ENCODE results near the gene SERPINE1.

DNA sequence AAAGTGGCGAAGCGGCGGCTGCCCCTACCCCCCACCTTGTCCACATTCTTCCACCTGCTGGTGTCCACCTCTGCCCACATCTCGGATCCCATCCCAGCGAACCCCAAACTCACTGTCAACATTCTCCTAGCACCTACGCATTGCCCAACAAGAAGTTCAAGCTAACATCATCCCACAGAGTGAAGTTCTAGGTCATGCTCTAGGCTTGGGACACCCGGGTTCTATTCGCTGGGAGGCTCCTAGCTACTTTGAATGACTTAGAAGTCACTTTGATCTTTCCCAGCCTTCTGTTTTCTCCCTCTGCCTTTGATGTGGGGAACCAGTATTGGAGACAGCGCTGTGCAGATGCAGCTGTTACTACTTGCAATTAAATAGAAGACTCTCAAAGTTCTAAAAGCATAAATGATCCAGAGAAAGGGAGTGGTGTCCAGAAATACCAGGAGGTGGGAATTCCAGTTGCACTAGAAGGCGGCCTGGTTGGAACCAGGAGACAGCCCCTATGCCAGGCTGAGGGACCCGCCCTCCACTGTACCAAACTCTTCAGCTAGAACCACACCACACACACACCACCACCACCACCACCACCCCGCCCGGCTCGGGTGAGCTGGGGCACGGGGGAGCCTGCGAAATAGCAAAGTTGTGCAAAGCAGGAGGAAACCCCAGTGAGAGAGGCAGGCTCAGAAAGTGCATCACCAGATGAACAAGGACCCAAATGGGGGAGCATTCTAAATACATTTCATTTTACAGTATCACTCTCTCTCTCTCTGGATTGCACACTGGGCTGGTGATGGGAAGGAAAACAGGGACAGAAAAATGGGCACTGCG is 43.9 kb downstream of the SERPINE1 start:
- TF ChIP-seq TAF1 (IDR thresholded peaks at IDR 0.05; ENCODE audit: low read depth, low read length) (no peak), RXRA (IDR thresholded peaks at IDR 0.05; ENCODE audit: insufficient read depth, low read depth, low read length) (no peak), POLR2A (IDR thresholded peaks at IDR 0.05; ENCODE audit: control extremely low read depth in 1 of 2, low read depth in 2 of 2, low read length in 2 of 2) (no peak), BRCA1 (IDR thresholded peaks at IDR 0.05; ENCODE audit: low read depth, low read length) (no peak), ZNF274 (IDR thresholded peaks at IDR 0.05; ENCODE audit: borderline replicate concordance, extremely low read depth, low read length) (no peak), CHD1 (IDR thresholded peaks at IDR 0.05; ENCODE audit: low read depth, low read length) (no peak), FOSL1 (IDR thresholded peaks at IDR 0.05; ENCODE audit: insufficient read depth, low read depth, low read length) (no peak), SUZ12 (IDR thresholded peaks at IDR 0.05; ENCODE audit: low read length) (peak; percentile 38), RNF2 (IDR thresholded peaks at IDR 0.05; ENCODE audit: borderline replicate concordance, low read depth, low read length, missing control alignments, poor library complexity, severe bottlenecking) (no peak), RBBP5 (IDR thresholded peaks at IDR 0.05; ENCODE audit: borderline replicate concordance, low read depth, low read length) (no peak)
- TF ChIP-seq, protein P1, sequence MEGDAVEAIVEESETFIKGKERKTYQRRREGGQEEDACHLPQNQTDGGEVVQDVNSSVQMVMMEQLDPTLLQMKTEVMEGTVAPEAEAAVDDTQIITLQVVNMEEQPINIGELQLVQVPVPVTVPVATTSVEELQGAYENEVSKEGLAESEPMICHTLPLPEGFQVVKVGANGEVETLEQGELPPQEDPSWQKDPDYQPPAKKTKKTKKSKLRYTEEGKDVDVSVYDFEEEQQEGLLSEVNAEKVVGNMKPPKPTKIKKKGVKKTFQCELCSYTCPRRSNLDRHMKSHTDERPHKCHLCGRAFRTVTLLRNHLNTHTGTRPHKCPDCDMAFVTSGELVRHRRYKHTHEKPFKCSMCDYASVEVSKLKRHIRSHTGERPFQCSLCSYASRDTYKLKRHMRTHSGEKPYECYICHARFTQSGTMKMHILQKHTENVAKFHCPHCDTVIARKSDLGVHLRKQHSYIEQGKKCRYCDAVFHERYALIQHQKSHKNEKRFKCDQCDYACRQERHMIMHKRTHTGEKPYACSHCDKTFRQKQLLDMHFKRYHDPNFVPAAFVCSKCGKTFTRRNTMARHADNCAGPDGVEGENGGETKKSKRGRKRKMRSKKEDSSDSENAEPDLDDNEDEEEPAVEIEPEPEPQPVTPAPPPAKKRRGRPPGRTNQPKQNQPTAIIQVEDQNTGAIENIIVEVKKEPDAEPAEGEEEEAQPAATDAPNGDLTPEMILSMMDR (IDR thresholded peaks at IDR 0.05; ENCODE audit: control extremely low read depth in 1 of 3, insufficient read depth in 1 of 3, low read depth in 1 of 3, low read length in 3 of 3), result no peak
- TF ChIP-seq, protein P2, sequence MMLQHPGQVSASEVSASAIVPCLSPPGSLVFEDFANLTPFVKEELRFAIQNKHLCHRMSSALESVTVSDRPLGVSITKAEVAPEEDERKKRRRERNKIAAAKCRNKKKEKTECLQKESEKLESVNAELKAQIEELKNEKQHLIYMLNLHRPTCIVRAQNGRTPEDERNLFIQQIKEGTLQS (IDR thresholded peaks at IDR 0.05; ENCODE audit: insufficient read depth, low read depth, low read length), result no peak

Data from H1 (cell line).